ENCODE measurements around the gene SUV39H1. TPM values are rescaled to one million over a fixed set of nuclear protein-coding genes. Genes with fewer than 3 reads are reported as not detected.
A peak's percentile ranks its signal among the peaks of the same experiment; 100 is the strongest.

The SUV39H1 gene
- total and polyA plus RNA-seq, 8 donors = 5.0 to 8.4 (median 6.5) TPM

DNA sequence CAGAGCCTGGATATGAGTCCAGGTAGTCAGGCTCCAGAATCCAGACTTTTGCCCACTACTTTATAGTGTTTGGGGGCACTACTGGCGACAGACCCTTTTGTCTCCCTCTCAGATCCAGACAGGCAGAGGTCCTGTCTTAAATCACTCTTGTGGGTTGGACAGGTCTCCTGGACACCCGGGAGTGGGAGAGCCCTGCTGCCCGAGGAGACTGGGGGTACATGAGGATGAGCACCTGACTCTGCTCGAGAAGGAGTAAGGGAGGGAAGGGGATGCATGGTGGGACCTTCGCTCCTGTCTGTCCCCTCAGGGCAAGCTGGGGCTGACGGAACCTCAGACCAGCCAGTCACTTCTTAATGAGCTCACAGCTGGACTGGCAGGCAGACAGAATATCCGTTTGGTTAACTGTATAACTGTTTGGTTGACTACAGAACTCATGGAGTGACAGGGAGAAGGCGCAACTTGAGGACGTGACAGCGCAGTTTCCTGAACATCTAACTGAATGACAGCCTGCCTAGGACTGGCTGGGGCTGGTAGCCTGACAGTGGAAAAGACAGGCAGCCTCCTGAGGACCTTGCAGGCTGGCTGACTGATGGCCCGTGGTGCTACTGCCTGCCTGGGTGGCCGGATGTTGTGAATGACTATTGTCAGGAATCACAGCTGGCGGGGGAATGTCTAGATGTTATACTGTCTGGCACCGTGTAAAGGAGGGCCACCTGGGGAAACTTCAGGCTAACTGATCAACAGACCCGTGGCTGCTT, 1.6 kb upstream of the SUV39H1 start:
- intact Hi-C loops (cut with DNase I) = no loop called here
- Histone ChIP-seq H3K4me1 (no peaks in the 10 kb centered on the region), H3K4me3 (no peak overlapping the region), H3K9me3 (no peaks in the 10 kb centered on the region), H3K27me3 (peaks cover 0 to 4% of the 10 kb centered on the region in 2 donors), H3K27ac (no peak overlapping the region), H3K36me3 (no peaks in the 10 kb centered on the region)
- TF ChIP-seq, protein P1, sequence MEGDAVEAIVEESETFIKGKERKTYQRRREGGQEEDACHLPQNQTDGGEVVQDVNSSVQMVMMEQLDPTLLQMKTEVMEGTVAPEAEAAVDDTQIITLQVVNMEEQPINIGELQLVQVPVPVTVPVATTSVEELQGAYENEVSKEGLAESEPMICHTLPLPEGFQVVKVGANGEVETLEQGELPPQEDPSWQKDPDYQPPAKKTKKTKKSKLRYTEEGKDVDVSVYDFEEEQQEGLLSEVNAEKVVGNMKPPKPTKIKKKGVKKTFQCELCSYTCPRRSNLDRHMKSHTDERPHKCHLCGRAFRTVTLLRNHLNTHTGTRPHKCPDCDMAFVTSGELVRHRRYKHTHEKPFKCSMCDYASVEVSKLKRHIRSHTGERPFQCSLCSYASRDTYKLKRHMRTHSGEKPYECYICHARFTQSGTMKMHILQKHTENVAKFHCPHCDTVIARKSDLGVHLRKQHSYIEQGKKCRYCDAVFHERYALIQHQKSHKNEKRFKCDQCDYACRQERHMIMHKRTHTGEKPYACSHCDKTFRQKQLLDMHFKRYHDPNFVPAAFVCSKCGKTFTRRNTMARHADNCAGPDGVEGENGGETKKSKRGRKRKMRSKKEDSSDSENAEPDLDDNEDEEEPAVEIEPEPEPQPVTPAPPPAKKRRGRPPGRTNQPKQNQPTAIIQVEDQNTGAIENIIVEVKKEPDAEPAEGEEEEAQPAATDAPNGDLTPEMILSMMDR (IDR thresholded peaks at IDR 0.05) = no peak
- ATAC-seq (no peak), DNase-seq (no peak)

DNA sequence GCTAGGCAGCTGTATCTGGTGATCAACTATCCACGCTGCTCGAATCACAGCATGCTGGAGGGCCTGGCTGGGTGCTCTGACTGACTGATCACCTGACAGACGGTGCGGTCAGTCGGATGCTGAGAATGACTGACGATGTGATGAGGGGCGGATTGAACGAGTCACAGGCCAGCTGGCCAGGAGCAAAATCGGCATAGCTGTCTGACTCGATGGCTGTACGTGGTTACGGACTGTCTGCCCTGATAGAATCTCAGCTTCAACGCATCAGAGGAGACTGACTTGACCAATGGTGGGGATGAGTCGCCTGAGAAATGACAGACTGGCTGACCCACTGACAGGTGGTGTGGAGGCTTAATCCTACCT, 1.0 kb upstream of the SUV39H1 start:
- Histone ChIP-seq H3K27me3 (peaks cover 0 to 4% of the 10 kb centered on the region in 2 donors), H3K9me3 (no peaks in the 10 kb centered on the region), H3K27ac (peak overlapping the region in 1 of 2 donors; percentile 89), H3K4me3 (peak overlapping the region in 1 of 2 donors; percentile 51), H3K36me3 (peaks cover 0 to 5% of the 10 kb centered on the region in 2 donors), H3K4me1 (no peaks in the 10 kb centered on the region)
- TF ChIP-seq, protein P1 (IDR thresholded peaks at IDR 0.05) = no peak
- intact Hi-C loops (cut with DNase I) = no loop called here
- DNase-seq = no peak
- no peak for ATAC-seq

DNA sequence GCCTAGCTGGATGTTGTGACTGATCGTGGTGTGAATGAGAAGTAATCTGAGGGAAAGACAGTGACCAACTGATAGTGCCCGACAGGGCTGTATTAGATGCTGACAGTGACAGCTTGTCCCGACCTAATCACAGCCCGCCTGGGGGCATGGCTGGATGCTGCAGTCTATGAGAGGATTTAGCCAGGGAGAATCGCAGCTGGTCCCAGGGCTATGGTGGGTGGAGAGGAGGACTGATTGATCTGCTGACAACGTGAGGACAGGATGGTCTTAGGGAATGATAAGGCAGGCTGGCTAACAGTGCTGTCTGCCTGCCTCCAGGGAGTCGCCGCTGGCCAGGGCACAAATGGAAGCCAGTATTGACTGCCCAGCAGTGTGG, 621 bp upstream of the SUV39H1 start:
- TF ChIP-seq, protein P1 (IDR thresholded peaks at IDR 0.05) = no peak
- intact Hi-C loops (cut with DNase I) = no loop called here
- Histone ChIP-seq H3K36me3 (peaks cover 0 to 9% of the 10 kb centered on the region in 2 donors), H3K27me3 (peaks cover 0 to 4% of the 10 kb centered on the region in 2 donors), H3K4me3 (peak overlapping the region; percentile 33 to 51), H3K4me1 (peaks cover 0 to 3% of the 10 kb centered on the region in 2 donors), H3K9me3 (no peaks in the 10 kb centered on the region), H3K27ac (peak overlapping the region; percentile 82 to 89)
- ATAC-seq (peak; percentile 6), DNase-seq (peak in 1 of 4 donors; percentile 14)

DNA sequence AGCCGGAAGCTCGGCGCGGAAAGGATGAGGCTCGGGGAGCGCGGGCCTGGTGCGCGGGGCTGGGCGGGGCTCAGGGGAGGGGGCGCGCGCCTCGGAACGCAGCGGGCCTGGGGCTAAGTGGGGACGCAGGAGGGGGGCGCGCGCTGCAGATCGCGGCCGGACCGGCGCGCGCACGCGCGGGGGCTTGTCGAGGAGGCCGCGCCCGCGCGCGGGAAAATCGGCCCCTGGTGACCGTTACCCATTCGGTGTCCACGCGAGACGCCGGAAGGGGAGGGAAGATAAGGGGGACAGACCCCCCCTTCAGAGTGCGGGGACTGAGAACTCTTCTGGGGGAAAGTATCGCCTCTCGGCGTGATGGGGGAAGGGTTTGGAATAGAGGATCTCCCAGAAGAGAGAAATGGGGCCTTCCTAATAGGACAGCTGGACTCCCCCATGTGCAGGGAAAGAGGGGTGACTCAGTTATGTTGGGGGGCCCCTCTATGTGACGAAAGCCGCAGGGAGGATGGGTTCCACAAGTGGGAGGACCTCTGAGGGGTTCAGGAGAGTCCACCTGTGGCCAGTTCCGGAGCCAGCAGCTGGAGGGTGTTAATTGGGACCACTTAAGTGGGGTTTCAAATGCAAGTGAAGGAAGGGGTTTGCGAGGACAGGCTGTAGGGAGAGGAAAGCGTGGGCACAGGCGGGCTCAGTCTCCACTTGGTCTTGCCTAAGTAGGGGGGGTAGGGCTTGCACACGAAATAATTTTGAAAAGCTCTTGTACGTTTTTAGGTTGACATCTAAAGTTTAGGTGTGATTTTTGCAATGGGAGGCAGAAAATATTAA, 584 bp downstream of the SUV39H1 start:
- no peak for ATAC-seq

More for the DNA sequence above, 584 bp downstream of the SUV39H1 start:
- peak in 1 of 4 donors; percentile 44 for DNase-seq
- no peaks in the 10 kb centered on the region for H3K27me3 ChIP-seq
- peaks cover 0 to 5% of the 10 kb centered on the region in 2 donors for H3K4me1 ChIP-seq
- intact Hi-C loops (cut with DNase I) = no loop called here
- peak overlapping the region; percentile 33 to 51 for H3K4me3 ChIP-seq
- peaks cover 0 to 20% of the 10 kb centered on the region in 2 donors for H3K36me3 ChIP-seq
- H3K9me3 ChIP-seq = no peaks in the 10 kb centered on the region
- TF ChIP-seq, protein P1 (IDR thresholded peaks at IDR 0.05) = no peak
- peak overlapping the region in 1 of 2 donors; percentile 89 for H3K27ac ChIP-seq
